Ammon's horn (tissue), 1 donor: Measurements from ENCODE around the gene SEC11C.
A peak's percentile ranks its signal among the peaks of the same experiment; 100 is the strongest.

ENCODE experiments used
- DNase-seq: peaks from one replicate; pipeline ENCODE4 v3.0.0-alpha.2; 2016; ENCODE audit warnings: low spot score

Gene SEC11C

DNA sequence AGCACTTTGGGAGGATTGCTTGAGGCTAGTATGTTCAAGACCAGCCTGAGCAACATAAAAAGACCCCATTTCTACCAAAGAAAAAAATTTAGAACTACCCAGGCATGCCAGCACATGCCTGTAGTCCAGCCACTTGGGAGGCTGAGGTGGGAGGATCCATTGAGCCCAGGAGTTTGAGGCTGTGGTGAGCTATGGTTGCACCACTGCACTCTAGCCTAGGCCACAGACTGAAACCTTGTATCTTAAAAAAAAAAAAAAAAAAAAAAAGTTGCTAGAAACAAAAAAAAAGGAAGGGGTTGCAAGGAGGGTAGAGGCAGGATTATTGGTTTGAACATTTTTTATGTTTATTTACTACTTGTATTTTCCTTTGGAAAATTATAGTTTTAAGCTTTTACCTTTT, 4.8 kb downstream of the SEC11C start:
- no peak for DNase-seq

DNA sequence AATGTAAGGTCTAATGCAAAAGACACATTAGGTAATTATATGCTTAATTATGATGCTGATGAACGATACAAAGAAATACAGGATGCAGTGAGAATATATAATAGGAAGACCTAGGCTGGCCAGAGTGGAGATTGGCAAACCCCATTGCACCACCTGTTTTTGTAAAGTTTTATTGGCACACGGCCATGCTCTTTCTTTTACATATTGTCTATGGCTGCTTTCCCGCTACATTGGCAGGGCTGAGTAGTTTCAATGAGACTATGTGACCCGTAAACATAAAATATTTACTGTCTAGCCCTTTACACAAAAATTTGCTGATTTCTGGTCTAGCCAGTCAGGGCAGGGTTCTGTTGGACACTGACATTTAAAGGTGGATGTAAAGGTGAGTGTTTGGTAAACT, 5.4 kb downstream of the SEC11C start:
- DNase-seq = no peak

DNA sequence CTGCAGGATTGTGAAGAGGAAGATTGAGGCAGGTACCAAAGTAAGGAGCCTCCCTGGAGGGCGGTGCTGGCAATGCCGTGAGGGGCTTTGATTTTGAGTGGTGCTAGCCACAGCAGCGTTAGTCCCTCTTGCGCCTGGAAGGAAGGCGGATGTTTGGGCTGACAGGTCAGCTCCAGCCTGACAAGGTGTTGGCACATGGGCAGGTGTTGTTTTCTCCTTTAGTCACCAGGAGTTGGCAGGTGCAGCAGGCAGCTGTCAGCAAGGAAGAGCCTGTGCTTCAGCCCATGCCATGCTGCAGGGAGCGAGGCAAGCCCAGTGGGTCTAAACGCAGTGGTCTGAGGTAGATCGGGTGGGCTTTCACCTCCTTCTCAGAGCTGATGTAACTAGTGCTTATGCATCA, 8.5 kb downstream of the SEC11C start:
- DNase-seq = no peak

DNA sequence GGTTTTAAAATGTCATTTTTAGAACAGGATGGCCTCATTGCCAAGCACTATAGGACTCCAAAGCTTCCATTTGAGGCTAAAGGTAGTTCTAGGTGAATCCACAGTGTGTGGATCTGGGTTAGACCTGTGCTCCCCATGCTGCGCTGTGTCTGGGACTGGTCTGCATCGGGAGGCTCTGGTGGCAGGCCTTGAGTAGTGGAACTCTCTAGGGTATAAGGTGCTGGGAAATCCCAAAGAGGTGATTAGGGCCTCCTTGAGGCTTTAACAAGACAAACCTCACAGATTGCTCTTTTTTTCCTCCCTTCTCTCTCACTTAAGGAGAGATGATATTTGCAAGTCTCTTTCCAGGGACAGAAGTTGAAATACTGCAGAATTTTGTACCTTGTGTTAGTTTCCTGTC, 9.3 kb downstream of the SEC11C start:
- no peak for DNase-seq

DNA sequence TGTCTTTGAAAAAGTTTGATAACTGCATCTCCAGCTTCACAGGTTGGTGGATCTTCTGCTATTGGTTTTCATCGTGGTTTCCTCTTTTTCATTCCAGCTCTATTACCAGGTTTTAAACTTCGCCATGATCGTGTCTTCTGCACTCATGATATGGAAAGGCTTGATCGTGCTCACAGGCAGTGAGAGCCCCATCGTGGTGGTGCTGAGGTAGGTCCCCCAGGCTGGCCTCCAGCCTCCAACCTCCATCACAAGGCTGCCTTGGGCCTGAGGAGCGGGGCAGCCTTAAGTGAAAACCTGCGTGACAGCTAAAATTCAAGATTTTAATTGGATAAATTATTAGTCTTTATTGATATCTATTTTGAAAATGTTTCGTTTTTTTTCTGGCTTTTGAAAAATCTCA, 9.7 kb downstream of the SEC11C start:
- no peak for DNase-seq

DNA sequence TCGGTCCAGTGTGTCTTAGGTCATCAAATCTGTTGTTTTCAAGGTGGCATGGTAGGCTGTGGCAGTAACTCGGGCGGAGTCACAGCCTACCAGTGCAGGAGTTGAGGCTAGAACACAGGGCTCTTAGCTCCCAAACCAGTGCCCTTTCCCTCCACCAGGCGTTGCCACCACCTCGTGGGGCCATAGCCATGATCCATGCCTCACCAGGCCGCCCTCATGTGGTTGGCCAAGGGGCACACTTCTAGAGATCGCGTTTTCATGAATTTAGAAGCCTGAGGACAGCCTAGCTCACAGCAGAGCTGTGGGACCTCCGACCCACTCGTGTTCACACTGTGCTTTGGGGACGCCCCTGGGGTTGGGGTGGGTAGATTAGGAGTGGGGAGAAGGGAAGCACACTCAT, 10.6 kb downstream of the SEC11C start:
- no peak for DNase-seq

DNA sequence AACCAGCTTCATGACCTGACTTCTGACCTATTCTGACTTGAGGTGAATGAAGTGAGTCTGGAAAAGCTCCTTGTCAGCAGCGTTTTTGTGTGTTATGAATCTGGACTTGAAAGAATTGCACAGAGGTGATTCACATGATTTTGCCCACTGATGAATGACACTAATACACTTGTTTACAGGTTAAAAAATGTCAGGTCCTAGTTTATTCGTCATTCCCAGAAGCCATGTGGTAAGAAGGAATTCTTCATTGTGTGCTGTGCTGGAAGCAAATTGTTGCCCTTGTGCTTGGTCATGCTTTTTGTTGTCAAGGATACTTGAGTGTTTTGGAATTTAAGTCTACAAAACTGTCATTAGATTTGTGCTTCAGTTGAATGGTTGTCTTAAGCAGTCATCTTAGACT, 15.5 kb downstream of the SEC11C start:
- DNase-seq = no peak

DNA sequence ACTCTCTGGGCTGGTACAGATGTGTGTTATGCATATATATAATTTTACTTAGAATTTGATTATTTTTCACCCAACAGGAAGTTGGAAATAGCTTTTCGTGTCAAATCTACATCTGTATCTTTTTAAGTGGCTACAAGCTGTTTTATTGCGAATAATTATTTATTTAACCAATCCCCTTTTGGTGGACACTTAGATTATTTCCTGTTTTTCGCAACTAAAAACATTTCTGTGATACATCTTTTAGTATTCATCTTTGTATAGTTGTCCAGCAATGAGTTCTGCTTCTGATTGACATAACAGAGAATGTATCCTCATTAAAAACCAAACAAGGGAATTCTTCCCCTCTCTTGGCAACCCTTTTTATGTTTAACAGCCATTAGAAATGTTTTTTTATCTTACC, 16.6 kb downstream of the SEC11C start:
- DNase-seq = no peak

DNA sequence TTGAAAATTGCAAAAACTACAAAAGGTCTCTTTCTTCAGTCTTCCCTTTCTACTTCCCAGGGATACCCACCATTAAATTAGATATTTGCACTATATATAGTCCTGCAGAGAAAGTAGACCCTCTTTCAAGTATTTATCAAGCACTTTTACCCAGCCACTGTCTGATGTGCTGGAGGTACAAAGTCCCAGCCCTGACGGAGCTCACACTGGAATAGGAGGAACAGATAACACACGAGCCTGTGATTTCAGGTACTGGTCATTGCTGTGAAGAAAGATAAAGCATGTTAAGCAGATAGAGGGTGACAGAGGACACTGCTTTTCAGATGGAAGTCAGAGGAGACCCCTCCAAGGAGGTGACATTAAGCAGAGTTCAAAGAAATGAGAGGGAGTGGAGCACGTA, 19.6 kb downstream of the SEC11C start:
- no peak for DNase-seq

DNA sequence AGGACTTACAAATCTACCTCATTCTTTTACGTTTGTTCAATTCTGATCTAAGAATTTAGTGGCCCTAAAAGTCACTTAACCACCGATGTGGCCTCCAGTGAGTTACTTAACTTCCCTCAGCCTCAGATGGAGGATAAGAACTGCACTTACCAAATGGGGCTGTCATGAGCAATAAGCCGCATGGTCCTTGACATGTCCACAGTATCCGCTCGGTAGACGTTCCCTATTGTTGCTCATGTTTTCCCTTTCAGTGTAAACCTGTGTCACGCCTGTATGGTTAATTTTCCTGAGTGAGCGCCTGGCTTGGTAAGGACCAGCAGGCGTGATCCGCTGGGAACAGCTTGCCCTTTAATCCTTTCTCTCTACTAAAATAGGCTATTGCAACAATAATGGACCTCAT, 20.3 kb downstream of the SEC11C start:
- no peak for DNase-seq

DNA sequence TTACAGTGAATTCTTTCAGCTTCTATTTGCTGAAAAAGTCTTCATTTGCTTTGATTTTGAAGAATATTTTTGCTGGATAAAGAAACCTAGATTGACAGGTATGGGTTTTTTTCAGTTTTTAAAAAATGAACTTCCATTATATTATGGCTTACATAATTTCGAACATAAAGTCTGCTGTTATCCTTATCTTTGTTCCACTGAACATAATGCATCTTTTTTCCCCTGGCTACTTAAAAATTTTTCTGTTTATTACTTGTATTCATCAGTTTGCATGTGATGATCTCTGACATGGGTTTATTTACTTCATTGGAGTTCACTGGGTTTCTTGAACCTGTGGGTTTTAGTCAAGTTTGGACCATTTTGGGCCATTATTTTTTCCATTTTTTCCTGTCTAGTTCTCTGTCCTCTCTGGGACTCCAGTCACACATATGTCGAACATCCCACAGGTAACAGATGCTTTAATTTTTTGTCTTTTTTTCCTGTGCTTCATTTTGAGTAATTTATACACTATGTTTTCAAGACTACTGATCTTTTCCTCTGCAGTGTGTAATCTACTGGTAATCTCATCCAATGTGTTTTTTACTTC, 33.1 kb downstream of the SEC11C start:
- DNase-seq = no peak

DNA sequence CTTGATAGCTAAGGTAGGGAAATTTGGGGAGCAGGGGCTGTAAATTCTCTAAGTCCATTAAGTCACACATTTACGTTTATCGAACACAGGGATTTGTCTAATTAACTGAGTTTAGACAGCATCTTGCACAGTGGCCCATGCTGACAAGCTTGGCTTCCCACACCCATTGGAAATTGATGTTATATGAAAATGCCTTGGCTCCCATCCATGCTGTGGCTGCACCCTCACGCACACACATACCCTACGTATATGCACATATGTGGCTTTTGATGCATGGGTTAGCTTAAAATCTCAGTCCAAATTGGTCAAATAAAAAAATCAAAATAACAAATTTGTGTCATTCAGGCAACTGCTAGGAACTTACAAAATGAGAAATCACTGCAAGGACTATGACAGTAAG, 37.8 kb downstream of the SEC11C start:
- no peak for DNase-seq

DNA sequence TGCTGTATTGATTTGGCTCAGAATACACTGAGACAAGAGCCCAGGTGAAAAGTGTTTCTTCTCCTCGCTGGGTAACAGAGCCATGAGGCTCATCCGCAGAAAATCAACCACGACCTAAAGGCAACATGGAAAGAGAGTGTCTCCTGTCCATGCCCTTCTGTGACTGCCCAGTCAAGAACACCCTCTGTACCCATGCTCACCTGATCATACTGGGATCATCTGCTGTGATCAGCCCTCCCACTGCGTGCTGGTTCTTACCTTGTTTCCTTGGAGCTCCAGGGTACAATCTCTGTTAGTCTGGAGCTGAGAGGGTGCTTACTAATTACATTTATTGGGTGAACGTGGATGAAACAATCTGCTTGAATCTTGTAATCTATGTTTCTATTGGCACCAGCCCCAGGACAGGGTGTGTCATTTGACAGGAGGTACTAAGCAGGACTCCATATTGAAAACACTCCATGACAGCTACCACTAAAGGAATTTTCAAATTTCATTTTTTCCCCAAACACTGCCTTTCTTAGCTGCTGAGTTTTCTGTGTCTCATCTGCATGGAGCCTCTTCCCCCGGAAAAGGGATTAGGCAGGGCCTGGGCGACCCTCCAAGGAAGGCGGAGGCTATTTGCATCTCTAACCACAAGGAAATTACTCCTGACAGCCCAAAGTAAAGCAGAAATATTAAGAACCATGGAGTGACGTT, 40.6 kb downstream of the SEC11C start:
- no peak for DNase-seq

DNA sequence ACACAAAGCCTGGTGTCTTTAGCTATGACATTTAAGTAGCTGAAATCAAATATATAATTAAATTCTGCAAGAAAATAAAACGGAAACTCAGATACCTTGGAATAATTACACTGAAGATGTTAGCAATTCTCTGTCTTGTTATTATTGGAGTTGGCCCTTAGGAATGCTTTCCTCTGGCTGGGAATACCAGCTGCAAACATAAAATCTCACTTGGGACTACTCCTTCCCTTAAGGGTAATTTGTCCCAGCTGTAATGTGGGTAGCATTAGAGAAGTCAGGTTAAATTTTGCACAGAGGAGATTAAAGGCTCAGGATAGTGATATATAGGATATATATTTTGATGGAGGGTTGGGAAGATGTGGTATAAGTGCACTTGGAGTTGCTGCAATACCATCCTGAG, 43.0 kb downstream of the SEC11C start:
- no peak for DNase-seq

DNA sequence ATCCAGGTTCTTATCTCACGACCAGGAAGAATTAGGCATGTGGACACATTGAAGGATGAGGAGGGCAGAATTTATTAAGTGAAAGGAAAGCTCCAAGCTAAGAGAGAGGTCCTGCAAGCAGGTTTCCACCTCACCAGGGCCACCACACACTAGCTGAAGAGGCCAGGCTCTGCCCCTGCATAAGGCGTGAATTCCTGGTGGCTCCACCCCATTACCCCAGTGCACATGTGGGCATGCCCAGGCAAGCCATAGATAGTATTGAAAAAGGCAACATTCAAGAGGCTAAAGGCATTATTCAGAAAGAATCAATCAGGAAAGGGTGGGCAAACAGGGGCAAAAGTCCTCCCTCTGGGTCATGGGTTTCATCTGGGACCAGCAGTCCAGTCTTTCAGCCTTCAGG, 49.3 kb downstream of the SEC11C start:
- DNase-seq = no peak

DNA sequence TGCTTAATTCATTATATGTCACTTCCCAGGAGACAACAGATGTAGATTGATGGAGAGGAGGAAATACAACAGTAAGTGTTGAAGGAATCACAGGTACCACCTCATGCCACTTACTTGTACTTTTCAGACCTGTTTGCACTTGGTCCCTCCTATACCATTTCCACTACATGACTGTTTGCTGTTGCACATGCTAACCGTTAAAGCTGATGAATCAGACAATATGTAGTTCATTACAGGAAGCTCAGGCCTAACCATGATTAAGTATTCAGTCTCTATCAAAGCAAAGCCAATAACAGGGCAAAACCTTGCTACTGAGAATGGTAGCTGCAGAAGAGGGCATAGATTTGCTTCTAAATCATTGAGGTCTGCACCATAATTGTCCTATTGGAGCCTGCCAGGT, 50.1 kb downstream of the SEC11C start:
- DNase-seq = no peak

DNA sequence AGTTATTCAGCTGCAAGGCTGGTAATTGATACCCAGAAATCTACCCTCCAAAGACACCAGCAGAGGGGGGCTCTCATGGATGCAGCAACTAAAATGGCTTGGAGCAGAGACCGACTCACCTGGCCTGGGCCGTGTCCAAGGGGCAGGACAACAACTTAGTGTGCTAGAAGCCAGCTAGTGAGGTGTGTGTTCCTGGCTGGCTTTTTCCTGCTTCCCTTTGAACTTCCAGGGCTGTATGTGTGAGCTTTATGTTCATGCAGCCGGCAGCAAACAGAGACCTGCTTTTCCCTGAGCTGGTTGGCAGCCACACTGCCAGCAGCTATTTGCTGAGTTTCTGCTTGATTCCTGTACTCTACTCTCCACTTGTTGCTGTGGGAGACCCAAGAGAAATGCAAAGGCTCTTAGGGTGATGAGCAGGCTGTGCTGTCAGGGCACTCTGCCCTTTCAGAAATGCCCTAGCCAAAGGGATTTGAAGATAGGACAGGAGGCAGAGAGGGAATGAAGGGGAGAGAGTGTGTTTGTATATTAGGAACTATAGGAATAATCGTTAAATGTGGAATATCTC, 56.6 kb downstream of the SEC11C start:
- peak; percentile 8 for DNase-seq

DNA sequence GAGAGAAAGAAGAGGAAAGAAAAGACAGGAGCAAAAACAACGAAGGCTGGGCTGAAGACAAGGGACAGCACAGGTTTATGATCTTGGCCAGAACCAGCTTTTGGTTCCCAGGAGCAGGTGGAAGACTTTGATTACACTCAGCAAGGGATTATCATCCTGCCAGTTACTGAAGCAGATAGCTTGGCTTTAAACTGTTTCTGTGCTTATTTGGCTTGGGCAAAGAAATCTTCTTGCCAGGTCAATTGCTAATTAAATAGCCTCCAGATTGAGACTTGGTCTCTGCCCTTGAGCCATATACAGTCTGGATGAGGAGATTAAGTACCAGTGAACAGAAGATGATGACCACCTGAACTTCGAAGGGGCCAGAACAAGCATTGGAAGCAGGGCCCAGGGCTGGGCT, 58.0 kb downstream of the SEC11C start:
- no peak for DNase-seq

DNA sequence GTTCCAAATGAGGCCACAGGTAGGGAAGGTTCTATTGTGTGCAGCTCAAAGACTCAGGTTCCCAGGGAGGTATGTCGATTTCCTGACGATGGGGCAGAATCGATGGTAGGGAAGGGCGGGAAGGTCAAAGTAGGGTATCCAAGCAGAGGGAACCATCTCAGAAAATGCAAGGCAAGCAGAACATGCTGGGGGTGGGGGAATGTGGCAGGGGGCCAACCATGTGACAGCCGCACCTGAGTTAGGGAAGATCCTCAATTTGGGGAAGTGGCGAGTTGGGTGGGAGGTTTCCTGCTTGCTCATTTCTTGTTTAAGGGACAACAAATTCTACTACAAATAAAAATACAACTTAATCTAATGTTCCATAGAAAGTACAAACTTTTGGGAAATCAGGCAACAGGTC, 58.5 kb downstream of the SEC11C start:
- DNase-seq = no peak

DNA sequence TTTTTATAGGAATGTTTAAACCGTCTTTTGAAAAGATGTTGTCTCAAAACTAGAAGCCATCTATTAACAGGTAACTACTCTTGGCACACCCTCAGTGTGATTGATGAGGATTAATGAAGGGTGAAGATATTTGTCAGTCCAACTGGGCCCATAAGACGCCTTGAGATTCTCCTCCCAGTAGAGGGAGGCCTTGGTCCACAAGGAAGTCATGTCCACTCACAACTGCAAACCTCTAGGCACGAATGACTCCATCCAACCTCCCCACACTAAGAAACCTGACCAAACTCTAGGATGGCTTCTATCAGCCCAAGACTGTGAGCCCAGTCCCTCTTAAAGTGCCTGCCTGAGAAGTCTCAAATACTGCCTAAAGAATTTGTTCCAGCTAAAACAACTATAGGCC, 61.1 kb downstream of the SEC11C start:
- no peak for DNase-seq

DNA sequence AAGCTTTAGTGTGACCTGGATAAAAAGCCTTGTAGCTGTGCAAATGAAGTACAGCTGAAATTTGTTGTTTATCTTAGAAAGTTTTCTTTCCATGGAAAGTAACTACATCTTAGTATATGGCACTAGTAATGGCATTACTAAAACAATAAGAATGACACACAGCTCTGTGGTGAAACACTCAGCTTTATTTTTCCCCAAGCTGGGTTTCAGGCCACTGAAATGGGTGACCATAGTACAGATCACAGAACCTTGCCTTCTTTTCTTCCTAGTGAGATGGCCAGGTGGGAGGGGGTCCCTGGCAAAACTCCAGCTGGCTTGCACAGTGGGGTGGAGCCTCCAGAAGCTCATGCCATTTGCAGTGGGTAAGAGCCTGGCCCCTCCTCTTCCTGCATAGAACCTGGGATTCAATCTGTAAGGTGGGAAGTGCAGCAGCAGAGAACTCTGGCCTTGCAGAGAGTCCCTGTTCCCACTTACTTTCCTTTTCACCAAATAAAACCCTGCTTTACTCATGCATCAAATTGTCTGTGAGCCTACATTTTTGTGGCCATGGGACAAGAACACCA, 62.7 kb downstream of the SEC11C start:
- DNase-seq = no peak

DNA sequence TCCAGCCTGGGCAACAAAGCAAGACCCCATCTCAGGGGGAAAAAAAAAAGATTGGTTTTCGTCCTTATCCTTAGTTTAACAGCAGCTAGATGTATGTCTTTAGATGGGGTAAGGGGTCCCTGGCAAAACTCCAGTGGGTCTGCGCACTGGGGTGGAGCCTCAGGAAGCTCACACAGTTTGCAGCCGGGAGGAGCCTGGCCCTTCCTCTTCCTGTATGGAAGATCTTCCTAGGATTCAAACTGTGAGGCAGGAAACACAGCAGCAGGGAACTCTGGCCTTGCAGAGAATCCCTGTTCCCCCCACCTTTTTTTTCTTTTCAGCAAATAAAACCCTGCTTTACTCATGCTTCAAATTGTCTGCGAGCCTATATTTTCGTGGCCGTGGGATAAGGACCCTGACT, 67.8 kb downstream of the SEC11C start:
- DNase-seq = no peak
